GM21515 (cell line): ENCODE measurements around the gene TAB2.
"Not testable (repeated sequence)": the region's sequence is repeated elsewhere in the genome, so short reads cannot be mapped to it uniquely, and the experiment has no call there.

ENCODE experiments used
- ATAC-seq: cut with Tn5 transposase; IDR thresholded peaks from one replicate; pipeline ENCODE4 v1.9.1; 2021; ENCODE audit not compliant: unreplicated experiment

Gene TAB2

DNA sequence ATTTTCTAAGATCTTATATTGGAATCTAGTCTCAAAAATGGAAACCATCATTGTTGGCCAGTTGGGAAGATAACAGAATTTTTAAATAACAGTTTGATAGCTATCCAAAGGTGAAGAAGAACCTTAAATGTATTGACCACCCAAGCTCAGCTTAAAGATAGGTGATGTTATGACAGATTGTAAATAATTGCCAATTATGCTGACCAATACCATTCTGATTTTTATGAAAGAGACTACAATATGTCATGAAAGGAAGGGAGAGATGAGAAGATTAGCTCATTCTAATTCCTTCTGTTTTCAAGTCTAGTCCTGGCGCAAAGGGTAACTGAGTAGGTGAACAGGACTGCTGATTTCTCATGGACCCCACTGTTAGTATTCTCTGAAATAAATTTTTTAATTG lies 5.7 kb upstream of the TAB2 start:
- no peak for ATAC-seq

DNA sequence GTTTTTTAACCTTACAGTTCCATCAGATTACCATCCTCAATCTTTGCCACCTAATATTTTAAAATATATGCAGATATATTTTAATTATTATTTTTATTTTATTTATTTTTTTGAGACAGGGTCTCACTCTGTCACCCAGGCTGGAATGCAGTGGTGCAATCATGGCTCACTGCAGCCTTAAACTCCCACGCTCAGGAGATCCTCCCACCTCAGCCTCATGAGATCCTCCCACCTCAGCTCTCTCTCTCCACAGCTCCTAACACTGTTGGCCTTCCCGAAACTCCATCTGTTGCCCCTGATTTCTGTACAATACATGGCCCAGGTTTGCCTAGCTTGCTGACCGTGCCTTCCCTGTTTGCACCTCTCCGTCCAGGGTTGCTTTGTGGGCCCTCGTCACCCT lies 4.4 kb upstream of the TAB2 start:
- no peak for ATAC-seq

DNA sequence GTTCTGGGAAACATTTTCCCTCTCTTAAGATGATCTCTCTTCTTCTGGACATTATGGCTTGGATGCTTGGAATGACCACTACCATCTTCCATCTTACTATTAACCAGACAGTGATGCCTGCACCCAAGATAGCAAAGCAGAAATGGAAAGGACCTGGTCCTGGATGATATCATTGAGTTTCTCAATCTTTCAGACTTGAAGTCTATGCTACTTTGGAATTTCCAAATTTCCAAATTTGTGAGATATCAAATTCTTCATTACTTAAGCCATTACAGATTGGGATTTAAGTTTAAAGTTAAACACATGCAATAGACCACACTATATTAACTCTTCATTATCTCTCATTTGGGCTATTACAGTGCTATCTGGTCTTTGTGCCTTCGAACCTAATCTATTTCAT lies 3.7 kb upstream of the TAB2 start:
- ATAC-seq: no peak

DNA sequence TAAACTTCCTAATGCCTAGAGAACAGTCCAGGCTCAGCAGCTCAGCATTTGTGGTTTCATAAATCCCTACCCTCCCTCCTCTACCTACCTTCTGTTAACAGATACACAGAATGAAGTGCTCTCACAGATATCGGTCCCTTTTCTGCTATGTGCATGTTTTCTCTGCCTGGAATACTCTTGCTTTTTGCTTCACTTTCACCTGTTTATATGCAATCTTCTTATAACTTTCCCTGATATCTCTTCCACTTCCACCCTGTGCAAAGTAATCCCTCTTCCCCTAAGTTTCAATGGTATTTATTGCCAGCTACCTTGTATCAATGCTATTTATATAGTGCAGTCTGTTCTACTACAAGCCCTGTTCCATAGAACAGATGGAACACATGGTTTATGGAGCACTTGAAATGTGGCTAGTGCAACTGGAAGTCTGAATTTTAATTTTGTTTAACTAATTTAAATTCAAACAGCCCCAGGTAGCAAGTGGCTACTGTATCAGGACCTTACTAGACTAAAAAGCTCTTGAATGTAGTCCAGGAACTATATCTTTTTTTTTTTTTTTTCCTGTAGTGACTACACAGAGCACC lies 3.1 kb upstream of the TAB2 start:
- no peak for ATAC-seq

DNA sequence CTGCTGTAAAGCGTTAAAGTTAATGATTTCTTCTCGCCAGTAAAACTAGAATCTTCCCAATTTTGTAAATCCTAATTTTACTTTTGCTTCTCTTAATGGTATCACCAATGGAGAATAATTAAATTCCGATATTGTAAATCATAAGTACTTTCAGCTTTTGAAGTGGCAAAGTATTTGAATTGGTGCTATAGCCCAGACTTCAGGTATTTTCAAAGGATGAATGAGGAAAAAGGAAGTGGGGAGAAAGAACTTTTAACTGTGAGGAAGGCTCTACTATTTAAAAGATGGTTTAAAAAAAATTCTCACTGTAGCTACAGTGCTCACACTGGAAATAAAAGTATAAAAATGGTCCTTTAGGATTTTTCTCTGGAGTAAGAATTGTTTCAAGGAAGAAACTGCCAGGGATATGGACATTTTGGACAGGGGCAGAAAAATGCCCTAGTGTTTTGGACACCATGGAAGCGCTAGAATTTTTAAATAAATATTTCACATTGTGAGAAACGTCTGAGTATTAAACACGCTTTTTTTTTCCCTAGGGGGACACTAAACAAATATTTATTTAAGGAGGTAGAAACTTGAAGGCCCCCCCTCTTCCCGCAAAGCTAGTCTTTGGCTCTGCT lies 1.3 kb upstream of the TAB2 start:
- ATAC-seq: no peak

DNA sequence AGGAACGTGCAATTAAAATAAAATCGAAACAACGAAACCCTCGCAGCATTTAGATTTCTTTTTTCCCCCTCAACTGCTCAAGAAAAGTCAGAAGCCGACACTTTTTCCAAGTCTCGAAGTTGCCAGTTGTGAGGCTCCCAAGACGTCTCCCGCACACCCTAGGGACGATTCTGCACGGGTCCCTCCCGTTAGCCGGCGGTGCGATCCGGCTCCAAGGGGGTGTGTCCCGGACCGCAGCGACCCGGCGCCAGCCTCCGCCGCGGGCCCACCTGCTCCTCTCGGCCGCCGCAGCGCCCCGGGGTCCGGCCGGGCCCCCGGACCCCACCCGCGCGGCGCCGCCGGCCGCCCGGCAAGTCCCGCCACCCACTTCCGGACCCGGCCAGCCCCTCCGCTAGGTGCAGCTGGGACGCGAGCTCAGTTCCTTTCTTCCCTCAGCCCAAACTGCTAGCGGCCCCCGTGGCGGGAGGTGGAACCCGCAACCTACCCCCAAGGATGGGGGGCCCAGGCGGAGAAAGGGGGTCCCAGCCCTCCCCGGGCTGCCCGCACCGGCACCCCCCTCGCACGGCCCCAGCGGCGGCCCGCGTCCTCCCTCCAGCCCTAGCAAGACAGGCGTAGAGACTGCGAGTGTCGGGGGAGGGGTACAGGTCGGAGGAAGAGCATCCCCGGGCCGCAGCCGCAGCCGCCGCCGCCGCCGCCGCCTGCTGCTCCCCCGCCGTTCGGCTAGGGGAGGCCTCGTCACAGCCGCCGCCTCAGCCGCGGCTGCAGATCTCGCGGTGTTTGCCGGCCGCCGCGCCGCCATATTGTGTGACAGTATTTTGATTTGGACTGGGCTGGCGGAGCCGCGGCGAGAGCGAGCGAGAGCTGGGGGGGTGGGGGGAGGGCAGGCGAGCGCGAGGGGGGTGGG lies 520 bp upstream of the TAB2 start:
- ATAC-seq: peak; percentile 75

DNA sequence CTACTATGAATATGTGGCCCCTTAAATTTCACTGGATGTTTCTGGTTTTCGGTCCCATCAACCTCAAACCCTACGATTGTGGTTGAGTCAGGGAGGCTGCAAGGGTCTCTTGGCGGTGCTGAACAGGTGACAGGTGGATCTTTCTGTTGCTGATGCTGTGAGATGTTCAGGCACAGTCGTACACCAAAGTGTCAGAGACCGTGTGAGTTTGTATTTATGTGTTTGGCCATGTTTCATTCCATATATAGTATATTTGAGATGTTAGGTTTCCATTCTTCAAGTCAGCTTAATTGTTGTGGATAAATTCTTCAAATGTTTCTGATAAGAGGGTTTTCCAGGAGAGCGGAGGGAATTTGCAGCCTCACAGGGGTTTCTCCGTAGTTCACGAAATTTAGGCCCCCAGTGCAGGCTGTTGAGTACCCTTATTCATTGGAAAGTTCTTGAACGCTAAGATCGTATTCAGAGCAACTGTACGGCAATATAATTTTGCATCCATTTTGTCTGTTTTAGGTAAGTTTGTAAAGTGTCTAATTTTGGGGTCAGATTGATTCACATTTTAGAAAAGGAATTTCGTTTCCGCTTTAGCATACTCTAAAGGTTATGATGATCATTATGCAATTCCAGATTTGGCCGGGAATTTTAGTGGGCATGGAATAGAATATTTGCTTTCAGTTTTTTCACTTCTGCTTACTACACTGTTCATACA lies 1.2 kb downstream of the TAB2 start:
- peak; percentile 20 for ATAC-seq

DNA sequence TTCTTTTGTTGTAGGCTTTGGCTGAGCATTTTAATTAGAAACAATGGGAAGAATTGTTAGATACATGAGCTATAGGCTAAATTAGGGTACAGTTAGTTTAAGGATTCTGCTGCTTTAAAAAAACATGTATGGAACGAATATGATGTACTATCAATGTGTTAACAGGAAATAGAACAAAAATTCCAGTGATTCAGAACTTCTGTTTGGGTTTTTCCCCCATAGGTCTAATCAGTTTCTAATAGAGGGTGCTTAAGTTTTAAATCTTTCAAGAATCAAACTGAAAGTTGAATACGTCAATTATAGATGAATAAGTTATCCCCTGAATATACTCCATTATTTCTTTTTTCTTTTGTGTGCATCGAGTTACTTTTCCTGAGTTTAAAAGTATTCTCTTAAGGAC lies 1.9 kb downstream of the TAB2 start:
- no peak for ATAC-seq

DNA sequence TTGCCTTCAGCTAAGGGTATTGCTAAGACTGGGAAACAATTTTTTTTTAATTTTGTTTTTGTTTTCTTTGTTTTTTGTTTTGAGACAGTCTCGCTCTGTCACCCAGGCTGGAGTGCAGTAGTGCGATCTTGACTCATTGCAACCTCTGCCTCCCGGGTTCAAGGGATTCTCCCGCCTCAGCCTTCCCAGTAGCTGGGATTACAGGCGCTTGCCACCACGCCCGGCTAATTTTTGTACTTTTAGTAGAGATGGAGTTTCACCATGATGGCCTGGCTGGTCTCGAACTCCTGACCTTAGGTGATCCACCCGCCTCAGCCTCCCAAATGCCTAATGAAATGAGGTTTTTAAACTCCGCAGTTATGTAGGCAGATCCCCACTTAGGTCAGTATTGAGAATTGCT lies 2.5 kb downstream of the TAB2 start:
- not testable (repeated sequence) for ATAC-seq

DNA sequence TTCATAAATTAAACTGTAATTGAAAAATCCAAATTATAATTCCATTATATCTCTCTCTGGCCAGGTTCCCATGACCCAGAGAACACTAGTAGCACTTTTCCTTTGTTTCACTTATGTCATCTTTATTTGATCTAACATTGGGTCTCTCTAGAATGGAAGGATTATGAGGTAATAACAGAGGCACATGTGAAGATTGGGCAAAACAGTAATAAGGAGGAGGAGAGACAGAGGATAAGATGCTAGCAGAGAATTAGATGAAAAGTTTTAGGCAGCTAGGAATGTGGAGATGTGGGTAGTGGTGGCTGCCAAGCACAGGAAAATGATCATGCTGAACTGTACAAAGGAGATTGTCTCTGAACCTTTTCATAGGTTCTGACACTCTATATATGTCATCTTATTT lies 3.3 kb downstream of the TAB2 start:
- no peak for ATAC-seq

DNA sequence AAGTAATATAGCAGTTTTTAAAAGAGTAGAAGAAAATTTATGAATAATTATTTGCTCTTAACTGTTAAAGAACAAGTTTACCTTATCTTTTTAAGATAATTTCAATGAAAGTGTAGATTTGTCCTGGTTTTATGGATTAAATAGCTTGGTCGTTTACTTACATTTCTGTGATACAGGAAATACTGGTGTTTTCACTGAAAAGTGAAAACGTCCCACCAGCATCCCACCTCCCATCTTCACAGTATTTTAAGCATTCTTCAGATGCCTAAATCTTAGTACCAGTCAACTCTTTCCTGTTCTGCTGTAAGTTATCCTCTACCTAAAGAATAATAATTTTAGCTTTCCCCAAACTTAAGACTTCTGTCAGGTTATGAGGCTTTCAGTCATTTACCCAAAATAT lies 5.8 kb downstream of the TAB2 start:
- no peak for ATAC-seq

DNA sequence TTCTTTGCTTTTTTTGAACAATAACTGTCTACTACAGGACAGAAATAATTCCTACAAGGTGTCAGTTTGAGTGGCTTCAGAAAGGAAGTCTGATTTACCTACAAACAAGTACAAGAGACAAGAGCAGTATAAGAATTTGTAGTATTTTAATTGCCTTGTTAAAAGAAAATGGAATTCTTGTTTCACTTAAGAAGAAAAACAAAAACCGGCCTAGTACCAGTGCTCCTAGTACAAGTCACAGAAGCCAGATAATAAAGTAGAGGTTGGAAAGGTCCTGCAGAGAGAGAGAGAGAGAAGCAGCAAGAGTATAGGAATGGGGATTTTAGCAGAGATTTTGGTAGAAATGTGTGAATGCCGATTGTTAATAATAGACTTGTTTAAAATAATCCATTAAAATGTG lies 6.4 kb downstream of the TAB2 start:
- no peak for ATAC-seq

DNA sequence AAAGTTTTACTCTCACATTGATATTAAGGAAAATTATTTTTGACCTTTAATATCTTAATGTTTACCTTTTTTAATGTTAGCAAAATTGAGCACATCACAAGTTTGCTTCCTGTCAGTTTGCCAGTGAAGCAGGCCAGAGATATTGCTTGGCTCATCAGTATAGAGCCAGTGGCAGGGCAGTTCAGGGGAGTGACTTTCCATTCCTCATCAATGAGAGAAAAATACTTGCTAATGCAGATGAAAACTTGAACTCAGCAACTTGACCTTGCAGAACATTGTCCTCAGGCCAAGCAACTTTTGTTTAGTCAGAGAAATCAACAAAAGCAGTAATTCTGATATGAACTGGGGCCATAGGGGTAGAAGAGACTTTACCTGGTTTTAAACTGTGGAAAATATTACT lies 6.9 kb downstream of the TAB2 start:
- no peak for ATAC-seq

DNA sequence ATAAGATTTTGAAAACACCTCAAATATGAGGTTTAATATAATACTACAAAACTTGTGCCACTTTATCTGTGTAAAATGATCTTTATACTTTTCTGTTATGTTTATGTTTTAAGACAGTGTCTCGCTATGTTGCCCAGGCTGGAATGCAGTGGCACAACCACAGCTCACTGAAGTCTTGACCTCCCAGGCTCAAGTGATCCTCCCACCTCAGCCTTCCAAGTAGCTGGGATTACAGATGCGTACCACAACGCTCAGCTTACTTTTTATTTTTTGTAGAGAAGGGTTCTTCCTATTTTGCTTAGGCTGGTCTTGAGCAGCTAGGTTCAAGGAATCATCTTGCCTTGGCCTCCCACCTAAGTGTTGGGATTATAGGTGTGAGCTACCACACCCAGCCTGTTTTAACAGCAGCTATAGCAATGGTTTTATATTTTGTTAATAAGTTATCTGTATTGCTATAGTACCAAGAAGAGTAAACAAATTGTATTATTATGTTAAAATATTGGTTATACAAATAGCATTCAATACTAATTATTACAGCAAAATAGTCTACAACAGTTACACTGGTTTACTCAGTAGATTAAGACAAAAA lies 8.2 kb downstream of the TAB2 start:
- no peak for ATAC-seq

DNA sequence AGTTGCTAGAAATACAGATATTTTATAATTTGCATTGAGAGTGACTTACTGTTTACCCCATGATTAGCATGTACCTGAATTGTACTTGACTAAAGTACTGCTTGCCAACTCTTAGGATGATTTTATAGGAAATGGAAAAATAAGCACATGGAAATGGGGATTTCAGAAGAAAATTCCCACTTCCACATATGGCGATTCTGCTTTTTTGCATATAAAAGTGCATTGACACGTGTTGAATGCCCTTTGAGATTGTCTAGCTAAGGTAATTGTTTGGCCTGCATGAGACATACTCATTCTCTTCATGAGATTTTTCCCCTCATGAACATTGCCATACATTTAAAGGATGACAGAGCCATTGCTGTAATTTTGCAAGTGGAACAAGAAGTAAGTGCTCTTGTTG lies 10.1 kb downstream of the TAB2 start:
- ATAC-seq: no peak

DNA sequence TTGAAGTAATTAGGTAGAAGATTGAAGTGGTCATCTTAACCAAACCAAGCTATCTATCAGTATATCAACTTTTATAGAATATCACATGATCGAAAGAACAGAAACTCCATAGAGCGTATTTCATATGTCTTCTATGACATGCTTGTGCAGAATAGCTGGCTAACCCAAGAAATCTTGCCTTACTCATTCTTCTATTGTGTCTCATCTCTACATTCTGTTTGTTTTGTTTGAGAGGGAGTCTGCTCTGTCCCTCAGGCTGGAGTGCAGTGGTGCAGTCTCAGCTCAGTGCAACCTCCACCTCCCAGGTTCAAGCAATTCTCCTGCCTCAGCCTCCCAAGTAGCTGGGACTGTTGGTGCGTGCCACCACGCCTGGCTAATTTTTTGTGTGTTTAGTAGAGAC lies 10.6 kb downstream of the TAB2 start:
- no peak for ATAC-seq

DNA sequence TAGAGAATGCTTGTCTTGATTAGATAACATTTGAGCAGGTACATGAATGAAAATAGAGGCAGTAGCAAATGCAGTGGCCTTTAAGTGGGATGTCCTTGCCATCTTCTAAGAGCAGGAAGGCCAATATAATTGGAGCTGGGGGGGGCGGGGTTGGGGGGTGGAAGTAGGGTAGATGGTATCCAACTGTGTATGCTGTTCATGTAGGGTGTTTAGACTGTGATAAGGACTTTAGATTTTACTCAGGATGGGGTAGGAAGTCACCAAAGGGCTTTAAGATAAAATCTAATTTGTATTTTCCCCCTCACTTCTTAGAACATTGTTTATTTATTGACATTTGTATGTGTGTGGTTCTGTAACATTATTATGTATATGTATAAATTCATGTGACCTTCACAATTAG lies 12.0 kb downstream of the TAB2 start:
- ATAC-seq: no peak

DNA sequence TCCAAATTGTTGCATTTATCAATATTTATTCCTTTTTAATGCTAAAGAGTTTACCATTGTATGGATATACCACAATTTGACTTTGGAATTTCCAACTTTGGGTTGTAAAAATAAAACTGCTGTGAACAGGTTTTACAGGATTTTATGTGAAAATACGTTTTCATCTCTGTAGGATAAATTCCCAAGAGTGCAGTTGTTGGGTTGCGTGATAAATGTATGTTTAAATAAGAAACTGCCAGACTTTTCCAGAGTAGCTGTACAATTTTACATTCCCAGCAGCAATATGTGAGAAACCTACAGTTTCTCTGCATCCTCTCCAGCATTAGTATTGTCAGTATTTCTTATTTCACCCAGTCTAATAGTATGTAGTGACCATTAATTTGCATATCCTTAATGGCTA lies 12.6 kb downstream of the TAB2 start:
- no peak for ATAC-seq

DNA sequence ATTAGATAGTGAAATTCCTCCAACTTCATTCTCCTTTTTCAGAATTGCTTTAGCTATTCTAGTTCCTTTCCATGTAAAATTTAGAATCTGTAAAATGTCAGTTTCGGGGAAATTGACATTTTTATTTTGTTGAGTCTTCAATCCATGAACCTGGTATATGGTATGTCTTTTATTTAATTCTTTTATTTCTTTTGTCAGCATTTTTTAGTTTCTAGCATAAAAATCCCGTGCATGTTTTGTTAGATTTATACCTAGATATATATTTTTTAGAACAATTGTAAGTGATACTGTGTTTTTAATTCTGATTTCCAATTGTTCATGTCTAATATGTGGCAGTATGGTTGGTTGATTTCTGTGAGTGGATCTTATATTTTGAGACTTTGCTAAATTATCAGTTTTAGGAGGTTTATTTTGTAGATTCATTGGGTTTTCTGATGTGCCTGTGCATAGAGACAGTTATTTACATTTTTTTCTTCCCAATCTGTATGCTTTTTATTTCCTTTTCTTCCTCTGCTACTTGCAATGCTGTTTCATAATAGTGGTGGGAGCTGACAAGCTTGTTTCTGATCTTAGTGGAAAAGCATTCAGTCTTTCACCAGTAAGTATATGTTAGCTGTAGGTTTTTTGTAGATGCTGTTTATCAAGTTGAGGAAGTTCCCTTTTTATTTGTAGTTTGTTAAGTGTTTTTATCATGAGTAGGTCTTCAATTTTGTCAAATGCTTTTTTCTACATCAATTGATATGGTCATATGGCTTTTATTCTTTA lies 13.7 kb downstream of the TAB2 start:
- ATAC-seq: no peak

DNA sequence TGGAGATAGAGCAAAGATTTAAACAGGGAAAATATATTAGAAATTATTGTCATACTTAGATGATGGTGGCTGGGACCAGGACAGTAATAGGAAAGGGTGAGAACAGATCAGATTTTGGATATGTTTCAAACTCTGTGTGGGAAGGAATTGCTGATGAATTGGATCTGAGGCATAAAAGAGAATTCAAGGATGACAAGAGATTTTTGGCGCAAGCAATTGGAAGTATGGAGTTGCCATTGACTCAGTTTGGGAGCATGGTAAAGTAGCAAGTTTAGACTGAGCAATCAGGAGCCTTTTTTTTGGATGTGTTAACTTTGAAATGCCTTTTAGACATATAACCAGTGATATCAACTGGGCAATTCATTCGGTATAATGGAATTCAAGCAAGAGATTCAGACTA lies 14.4 kb downstream of the TAB2 start:
- no peak for ATAC-seq
